NCI-H2196 (cell line): ENCODE data around the gene CCDC192.

Experiments used
- DNase-seq: peaks from one replicate; lab custom pipeline; 2025; ENCODE audit not compliant: unreplicated experiment; lab: John Stamatoyannopoulos, UW

CCDC192 gene

DNA sequence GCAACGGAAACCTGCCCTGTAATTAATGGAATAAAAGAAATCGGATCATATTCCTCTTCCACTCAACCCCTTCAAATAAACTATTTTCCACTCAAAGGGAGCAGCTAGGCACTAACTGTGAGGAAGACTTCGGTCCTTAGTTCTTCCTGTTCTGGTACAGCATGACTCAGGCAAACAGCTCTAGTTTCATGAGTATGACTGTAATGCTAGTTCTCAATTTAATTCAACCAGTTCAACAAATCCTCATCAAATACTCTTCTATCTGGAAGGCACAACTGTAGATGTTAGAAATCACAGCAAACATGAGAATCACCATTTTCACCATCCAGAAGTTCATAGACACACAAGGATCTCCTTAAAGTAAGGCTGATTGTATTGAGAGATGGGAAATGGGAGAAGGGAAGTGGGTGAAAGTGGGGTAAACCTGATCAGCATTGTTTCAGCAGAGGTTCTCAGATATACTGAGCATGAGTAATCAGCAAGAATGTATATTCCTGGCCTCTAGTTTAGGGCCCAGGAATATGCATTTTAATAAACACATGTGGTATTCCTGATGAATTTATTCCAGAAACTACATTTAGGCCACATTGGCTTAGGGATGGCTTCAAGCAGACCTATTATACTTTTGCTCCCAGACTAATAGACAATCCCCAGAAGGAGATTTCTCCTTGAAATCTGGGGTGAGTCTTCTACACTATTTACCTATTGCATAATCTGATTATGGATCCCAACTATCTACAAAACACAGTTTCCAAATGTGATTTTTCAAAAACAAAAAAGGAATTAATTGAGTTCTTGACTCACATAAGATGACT is 239.3 kb downstream of the CCDC192 start:
- no peak for DNase-seq

- no peak for DNase-seq
Measured at GRCh38 chr5:127943061-127943371, 239.8 kb downstream of the CCDC192 start.

- no peak for DNase-seq
Measured at GRCh38 chr5:127944125-127944524, 240.9 kb downstream of the CCDC192 start.

GRCh38 chr5:127947941-127948340 is 244.8 kb downstream of the CCDC192 start:
- no peak for DNase-seq

DNA sequence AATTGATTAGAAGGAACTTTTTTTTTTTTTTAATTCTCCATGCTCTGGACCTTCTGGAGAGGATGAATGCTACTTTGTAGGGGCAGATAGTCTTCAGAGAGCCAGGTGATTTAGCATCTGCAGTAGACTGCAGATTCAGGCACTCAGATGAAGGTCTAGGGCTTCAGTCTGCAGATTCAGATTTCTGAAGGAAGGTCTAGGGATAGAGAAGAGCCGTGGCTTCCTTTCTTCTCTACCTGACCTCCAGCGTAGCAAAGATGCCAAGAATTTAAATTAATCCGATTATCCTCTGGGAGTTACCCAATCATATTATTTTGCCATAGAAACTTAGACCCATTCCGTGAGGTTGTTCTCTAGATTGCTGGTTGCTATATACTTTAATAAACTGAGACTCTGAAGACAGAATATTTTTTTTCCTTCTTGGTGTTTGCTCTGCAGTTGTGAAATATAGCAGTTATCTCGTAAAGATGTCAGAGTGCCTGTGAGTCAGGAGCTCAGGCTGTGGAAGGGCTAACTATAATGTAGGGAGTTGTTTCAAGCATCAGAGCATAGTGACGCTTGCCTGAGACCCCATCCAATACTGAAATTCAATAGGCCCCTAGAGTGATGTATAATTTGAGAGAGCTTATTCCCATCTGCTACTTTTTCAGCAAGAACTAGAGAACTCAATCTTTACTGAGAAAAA is 247.7 kb downstream of the CCDC192 start:
- no peak for DNase-seq

GRCh38 chr5:127951791-127952190 is 248.6 kb downstream of the CCDC192 start:
- DNase-seq: no peak

DNA sequence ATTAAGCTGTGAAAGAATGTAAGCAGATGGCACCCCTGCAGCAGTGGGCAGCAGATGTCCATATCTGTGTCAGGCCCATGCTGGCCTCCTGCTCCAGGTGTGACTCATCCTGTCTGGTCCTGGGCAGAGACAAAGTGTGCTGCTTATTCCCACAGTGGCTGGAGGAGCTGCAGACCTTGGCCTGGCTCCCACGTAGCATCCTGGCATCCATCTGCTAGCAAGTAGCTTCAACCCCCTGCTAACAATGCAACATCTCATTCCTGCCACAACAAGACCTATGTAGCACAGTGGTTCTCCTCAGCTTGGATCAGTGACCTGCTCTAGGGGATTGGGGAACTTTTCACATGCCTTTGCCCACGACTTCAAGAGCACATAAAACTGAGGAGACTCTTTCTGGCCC is 254.0 kb downstream of the CCDC192 start:
- DNase-seq: peak; percentile 28

- no peak for DNase-seq
Measured at GRCh38 chr5:127957701-127958239, 254.6 kb downstream of the CCDC192 start.

DNA sequence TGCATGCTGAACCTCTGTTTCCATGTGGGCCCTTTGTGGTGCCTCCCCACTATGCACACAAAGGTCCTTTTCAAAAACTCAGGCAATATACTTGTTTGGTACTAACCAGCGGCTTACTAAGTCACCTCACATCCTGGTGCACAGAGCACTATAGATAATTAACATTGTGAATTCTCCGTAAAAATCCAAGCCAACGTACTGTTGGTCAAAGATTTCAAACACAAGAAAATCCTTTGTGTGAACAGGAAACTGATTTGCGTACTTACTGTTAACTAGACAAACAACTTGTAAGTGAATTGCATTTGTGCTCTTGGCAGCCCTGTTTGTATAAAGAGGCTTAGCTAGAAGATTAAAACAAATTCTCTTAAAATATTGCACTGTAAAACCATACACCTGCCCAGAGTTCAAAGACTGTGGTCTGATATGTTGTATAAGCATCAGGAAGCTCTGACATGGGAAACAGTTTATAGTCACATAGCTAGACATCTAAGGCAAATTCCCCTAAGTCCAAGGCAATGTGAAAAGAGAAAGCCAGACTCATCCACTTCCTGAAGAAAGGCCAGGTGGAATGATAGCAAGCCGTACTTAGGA is 255.3 kb downstream of the CCDC192 start:
- DNase-seq: peak; percentile 27

DNA sequence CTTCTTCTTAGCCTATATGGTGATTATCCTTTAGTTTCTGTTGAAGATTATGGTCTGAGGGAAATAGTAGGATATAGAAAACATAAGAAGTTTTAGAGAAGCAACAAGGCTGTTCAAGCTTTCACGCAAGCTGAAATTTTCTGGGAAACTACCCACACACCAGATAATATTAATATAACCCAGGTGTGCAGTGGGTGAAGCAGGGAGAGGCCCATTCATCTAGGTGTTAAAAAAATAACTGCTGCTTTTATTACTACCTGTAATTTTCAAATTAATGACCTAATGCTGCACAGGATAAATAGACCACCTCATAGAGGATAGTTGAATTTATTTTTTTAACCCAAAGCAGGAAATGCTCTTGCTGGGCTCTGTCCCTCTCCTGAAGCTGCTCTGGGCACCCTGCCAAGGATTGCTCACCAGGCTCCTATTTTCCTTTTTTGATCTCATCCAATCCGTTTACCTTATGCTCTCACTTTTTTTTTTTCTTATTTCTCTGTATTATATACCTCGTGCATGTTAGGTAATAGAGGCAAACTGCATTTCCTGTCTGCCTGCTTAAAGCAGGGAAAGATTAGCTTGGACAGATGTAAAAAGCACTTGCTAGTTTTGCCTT is 256.1 kb downstream of the CCDC192 start:
- DNase-seq: peak; percentile 80

DNA sequence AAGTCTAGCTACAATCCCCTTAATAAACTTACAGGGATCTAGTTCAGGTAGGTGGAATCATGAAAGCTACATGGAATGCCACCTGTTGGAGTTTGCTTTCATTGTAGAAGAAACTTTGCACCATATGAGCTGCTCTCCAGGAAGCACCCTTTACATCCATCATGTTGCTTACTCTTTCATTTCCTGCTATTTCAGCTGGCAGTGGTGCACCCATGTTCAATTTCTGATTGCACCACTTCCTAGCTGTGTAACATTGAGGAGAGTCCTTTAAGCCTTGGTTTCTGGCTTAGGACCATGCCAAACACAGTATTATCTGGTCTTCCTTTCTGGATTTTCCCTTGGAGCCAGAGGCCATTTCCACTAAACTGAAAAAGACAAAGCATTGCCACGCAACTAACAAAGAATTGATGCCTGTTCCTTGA is 257.1 kb downstream of the CCDC192 start:
- DNase-seq: no peak

GRCh38 chr5:127961006-127961762 is 258.0 kb downstream of the CCDC192 start:
- no peak for DNase-seq

- DNase-seq: no peak
Measured at GRCh38 chr5:127961763-127962145, 258.6 kb downstream of the CCDC192 start.

DNA sequence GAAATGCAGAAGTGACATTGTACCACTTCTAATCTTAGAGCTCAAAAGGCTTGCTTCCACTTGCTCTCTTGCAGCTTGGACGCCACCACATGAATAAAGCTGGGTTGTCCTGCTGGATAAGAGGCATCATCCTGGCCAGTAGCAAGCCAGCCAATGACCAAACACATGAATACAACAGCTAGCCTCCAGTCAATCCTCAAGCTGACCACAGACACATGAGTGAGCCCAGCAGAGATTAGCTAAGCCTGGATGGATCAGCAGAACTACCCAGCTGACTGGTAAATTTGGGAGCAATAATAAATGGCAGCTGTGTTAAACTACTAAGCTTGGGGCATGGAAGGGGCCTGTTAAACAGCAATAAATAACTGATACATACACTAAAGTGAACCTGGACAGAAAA is 259.3 kb downstream of the CCDC192 start:
- no peak for DNase-seq

DNA sequence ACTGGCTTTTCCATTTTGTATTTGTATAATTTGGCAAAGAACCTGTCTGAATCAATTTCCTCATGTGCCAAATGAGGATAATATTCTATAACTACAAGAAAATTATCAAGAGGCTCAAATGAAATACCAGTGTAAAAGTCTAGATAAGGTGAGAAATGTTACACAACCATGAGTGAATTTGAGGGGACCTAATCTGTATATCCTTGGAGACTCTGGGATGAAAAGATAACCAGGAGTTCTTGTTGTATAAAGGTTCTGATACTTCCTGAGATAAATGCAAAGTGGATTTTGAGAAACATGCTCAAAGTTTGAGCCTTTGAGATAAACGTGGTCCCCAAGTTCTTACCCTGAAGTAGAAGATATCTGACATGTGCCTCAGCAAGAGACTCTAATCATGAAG is 260.0 kb downstream of the CCDC192 start:
- DNase-seq: no peak

DNA sequence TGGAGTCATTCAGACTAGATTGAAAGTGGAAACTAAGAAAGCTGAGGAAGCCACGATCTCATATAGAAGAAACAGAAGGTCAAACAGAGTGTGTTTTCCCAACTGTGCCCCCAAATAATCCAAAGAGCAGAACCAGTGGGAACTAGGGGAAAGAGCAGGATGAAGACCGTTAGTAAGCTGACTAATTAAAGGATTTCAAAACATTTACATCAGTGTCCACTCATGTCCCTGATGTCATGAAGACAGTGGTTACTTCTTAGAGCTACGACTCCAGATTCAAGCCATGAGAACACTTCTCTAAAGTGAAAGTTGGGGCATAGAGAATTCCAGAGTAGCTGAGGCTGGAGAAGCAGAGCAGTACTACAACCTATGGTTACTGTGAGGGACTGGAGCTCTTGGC is 260.7 kb downstream of the CCDC192 start:
- DNase-seq: no peak

- no peak for DNase-seq
Measured at GRCh38 chr5:127967323-127967982, 264.3 kb downstream of the CCDC192 start.

- no peak for DNase-seq
Measured at GRCh38 chr5:127967983-127968592, 264.9 kb downstream of the CCDC192 start.

DNA sequence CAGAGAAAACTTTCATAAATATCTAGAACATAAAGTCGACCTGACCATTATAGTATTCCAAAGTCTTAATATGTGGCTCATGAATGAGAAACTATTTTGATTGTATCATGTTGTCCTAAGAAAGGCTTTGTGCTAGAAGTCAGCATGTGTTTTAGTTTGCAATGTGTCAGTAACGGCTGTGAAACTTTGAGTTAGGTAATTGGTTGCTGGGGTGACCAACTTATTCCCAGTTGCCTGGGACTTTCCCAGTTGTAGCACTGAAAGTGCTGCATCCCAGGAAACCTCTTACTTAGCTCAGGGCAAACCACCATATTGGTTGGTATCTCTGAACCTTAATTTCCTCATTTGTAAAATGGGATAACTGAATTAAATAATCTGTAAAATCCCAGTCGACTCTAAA is 265.8 kb downstream of the CCDC192 start:
- DNase-seq: no peak

GRCh38 chr5:127969651-127970050 is 266.5 kb downstream of the CCDC192 start:
- DNase-seq: no peak
